Esophagus muscularis mucosa (tissue), 4 donors: ENCODE results near the gene PEX11G. TPM values are rescaled to one million over a fixed set of nuclear protein-coding genes. Genes with fewer than 3 reads are reported as not detected.

Experiments
- DNase-seq: peaks from one replicate; pipeline ENCODE4 v3.0.0-alpha.2; 2017; ENCODE audit errors: extremely low spot score
- H3K27ac ChIP-seq, 4 donors: fragments of 200-600 bp; sonication (generic); replicated peaks in 1 of 4; 1 replicate in 3 of 4; 2 replicates in 1 of 4; pipeline ENCODE4 v1.5.1; 2016 to 2019; ENCODE audit warnings: mild to moderate bottlenecking in 1 of 4
- H3K27me3 ChIP-seq, 4 donors: fragments of 200-600 bp; sonication (generic); one replicate each; pipeline versions ENCODE4 v1.5.1 to v1.6.0; 2016 to 2019
- H3K36me3 ChIP-seq, 4 donors: fragments of 200-600 bp; sonication (generic); one replicate each; pipeline ENCODE4 v1.5.1; 2016 to 2019
- H3K4me1 ChIP-seq, 4 donors: fragments of 200-600 bp; sonication (generic); one replicate each; pipeline ENCODE4 v1.5.1; 2016 to 2019
- H3K4me3 ChIP-seq, 4 donors: fragments of 200-600 bp; sonication (generic); 1 replicate in 2 of 4; 2 replicates in 2 of 4; pipeline ENCODE4 v1.5.1; 2016 to 2019; ENCODE audit warnings: mild to moderate bottlenecking in 4 of 4, moderate library complexity in 1 of 4
- H3K9me3 ChIP-seq, 4 donors: fragments of 200-600 bp; sonication (generic); 1 replicate in 3 of 4; 2 replicates in 1 of 4; pipeline ENCODE4 v1.5.1; 2016 to 2019
- EP300 ChIP-seq: sonication (generic); formaldehyde crosslinking; IDR thresholded peaks from one replicate; pipeline ENCODE4 v1.6.1; 2017; ENCODE audit warnings: antibody characterized with exemption
- POLR2A ChIP-seq: fragments of 450-650 bp; IDR thresholded peaks from one replicate; pipeline ENCODE4 v1.6.1; 2017; ENCODE audit warnings: antibody characterized with exemption, moderate library complexity, mild to moderate bottlenecking, low read depth
- POLR2AphosphoS5 ChIP-seq, 2 donors: sonication (generic); formaldehyde crosslinking; IDR thresholded peaks; one replicate each; pipeline ENCODE4 v1.6.1; 2017; ENCODE audit warnings: antibody characterized with exemption in 2 of 2
- WGBS: methylation state at CpG from one replicate; pipeline ENCODE4 v1.1.5; 2018; 5-methylcytosine and 5-hydroxymethylcytosine counted together
- intact Hi-C: fragments of 100-400 bp; cut with DNase I; formaldehyde crosslinking; loops from one replicate; pipeline ENCODE4 v1.15.1; 2023
- total RNA-seq, 4 donors: library from RNA; depleted of rRNA; stranded (reverse); fragments of >200 nt; gene quantifications; one replicate each; pipeline versions ENCODE4 v1.1.0 to v1.2.1, GENCODE V29; 2016
- TF ChIP-seq, protein P1 (sequence below), 3 experiments: fragments of 200-600 bp in 2 of 3; fragments of 450-650 bp in 1 of 3; sonication (generic) in 2 of 3; IDR thresholded peaks; one replicate each; pipeline ENCODE4 v1.5.1; 2017 to 2019; ENCODE audit warnings: antibody characterized with exemption in 3 of 3, mild to moderate bottlenecking in 2 of 3, moderate library complexity in 1 of 3

PEX11G gene
- total RNA-seq, 4 donors from 2014 or later, result 1.7 to 5.3 (median 3.7) TPM

DNA sequence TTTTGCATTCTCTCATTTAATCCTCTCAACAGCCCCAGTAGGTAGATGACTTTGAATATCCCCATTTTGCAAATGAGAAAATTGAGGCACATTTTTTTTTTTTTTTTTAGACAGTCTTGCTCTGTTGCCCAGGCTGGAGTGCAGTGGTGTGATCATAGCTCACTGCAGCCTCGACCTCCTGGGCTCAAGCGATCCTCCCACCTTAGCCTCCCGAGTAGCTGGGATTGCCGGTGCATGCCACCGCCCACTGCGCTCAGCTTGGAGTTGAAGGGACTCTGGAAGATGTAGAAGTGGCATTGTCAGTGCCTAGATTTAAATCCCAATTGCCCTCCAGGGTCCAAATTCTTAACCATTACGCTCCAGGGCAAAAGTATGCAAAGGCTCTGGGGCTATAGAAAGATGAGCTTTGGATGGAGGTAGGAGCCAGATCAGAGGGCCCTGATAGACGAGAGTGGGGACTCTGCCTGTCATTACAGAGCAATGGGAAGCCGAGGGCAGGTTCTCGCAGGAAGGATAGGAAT is 32.8 kb upstream of the PEX11G start:
- peaks cover 21 to 62% (median 46%) of the 10 kb centered on the region in 4 donors for H3K4me1 ChIP-seq
- DNase-seq, result no peak
- peak overlapping the region; percentile 70 to 95 (median 83) for H3K4me3 ChIP-seq
- H3K27ac ChIP-seq, result peak overlapping the region; percentile 66 to 80 (median 72)
- intact Hi-C loops, result loop anchor here (5.0 kb wide), 1 partner anchor 34 kb away; the partner anchor contains the start of gene PEX11G
- peaks cover 19 to 47% (median 40%) of the 10 kb centered on the region in 4 donors for H3K36me3 ChIP-seq
- 54% methylated on average over 10 of the region's 10 CpGs for WGBS
- no peaks in the 10 kb centered on the region for H3K9me3 ChIP-seq
- TF ChIP-seq, protein P1, sequence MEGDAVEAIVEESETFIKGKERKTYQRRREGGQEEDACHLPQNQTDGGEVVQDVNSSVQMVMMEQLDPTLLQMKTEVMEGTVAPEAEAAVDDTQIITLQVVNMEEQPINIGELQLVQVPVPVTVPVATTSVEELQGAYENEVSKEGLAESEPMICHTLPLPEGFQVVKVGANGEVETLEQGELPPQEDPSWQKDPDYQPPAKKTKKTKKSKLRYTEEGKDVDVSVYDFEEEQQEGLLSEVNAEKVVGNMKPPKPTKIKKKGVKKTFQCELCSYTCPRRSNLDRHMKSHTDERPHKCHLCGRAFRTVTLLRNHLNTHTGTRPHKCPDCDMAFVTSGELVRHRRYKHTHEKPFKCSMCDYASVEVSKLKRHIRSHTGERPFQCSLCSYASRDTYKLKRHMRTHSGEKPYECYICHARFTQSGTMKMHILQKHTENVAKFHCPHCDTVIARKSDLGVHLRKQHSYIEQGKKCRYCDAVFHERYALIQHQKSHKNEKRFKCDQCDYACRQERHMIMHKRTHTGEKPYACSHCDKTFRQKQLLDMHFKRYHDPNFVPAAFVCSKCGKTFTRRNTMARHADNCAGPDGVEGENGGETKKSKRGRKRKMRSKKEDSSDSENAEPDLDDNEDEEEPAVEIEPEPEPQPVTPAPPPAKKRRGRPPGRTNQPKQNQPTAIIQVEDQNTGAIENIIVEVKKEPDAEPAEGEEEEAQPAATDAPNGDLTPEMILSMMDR (IDR thresholded peaks at IDR 0.05), result no peak
- TF ChIP-seq EP300 (no peak), POLR2AphosphoS5 (IDR thresholded peaks at IDR 0.05) (no peak)
- H3K27me3 ChIP-seq, result no peaks in the 10 kb centered on the region

DNA sequence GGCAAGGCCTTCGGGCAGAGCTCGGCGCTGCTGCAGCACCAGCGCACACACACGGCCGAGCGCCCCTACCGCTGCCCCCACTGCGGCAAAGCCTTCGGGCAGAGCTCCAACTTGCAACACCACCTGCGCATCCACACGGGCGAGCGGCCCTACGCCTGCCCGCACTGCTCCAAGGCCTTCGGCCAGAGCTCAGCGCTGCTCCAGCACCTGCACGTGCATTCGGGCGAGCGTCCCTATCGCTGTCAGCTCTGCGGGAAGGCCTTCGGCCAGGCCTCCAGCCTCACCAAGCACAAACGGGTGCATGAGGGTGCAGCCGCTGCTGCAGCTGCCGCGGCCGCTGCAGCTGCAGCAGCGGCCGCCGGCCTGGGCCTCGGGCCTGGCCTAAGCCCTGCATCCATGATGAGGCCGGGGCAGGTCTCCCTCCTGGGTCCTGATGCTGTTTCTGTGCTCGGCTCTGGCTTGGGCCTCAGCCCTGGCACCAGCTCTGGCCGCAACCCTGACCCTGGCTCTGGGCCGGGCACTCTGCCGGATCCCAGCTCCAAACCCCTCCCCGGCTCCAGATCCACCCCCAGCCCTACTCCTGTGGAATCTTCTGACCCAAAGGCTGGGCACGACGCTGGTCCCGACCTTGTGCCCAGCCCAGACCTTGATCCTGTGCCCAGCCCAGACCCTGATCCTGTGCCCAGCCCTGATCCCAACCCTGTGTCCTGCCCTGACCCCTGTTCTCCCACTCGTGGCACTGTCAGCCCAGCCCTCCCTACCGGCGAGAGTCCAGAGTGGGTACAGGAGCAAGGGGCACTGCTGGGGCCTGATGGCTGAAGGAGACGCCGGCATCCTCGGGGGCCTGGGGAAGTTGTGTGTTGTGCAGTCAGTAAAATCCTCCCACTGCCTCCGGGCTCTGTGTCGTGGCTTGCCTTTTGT is 31.6 kb upstream of the PEX11G start:
- H3K36me3 ChIP-seq, result peaks cover 13 to 34% (median 28%) of the 10 kb centered on the region in 4 donors
- no peaks in the 10 kb centered on the region for H3K27me3 ChIP-seq
- TF ChIP-seq, protein P1 (IDR thresholded peaks at IDR 0.05), result no peak
- TF ChIP-seq POLR2AphosphoS5 (IDR thresholded peaks at IDR 0.05) (no peak), POLR2A (no peak), EP300 (no peak)
- H3K4me3 ChIP-seq, result no peak overlapping the region
- no peak for DNase-seq
- intact Hi-C loops, result loop anchor here (5.0 kb wide), 1 partner anchor 33 kb away; the partner anchor contains the start of gene PEX11G
- peaks cover 26 to 61% (median 52%) of the 10 kb centered on the region in 4 donors for H3K4me1 ChIP-seq
- 93% methylated on average over 39 of the region's 51 CpGs for WGBS
- no peaks in the 10 kb centered on the region for H3K9me3 ChIP-seq
- peak overlapping the region in 1 of 4 donors; percentile 30 for H3K27ac ChIP-seq

DNA sequence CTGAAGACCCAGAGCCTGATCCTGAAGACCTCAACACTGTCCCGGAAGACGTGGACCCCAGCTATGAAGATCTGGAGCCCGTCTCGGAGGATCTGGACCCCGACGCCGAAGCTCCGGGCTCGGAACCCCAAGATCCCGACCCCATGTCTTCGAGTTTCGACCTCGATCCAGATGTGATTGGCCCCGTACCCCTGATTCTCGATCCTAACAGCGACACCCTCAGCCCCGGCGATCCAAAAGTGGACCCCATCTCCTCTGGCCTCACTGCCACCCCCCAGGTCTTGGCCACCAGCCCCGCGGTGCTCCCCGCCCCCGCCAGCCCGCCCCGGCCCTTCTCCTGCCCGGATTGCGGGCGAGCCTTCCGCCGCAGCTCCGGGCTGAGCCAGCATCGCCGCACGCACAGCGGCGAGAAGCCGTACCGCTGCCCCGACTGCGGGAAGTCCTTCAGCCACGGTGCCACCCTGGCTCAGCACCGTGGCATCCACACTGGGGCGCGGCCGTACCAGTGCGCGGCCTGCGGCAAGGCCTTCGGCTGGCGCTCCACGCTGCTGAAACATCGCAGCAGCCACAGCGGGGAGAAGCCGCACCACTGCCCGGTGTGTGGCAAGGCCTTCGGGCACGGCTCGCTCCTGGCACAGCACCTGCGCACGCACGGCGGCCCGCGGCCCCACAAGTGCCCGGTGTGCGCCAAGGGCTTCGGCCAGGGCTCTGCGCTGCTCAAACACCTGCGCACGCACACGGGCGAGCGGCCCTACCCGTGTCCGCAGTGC is 30.7 kb upstream of the PEX11G start:
- no peaks in the 10 kb centered on the region for H3K9me3 ChIP-seq
- no peak for DNase-seq
- peaks cover 11 to 27% (median 21%) of the 10 kb centered on the region in 4 donors for H3K36me3 ChIP-seq
- WGBS, result 96% methylated on average over 46 of the region's 74 CpGs
- H3K27ac ChIP-seq, result no peak overlapping the region
- peaks cover 35 to 63% (median 60%) of the 10 kb centered on the region in 4 donors for H3K4me1 ChIP-seq
- no peaks in the 10 kb centered on the region for H3K27me3 ChIP-seq
- intact Hi-C loops, result loop anchor here (5.0 kb wide), 2 partner anchors 32 to 122 kb away; partner anchors contain the start of gene PEX11G
- no peak for TF ChIP-seq POLR2AphosphoS5 (IDR thresholded peaks at IDR 0.05)
- TF ChIP-seq EP300, result no peak
- TF ChIP-seq, protein P1 (IDR thresholded peaks at IDR 0.05), result no peak
- TF ChIP-seq POLR2A, result no peak
- no peak overlapping the region for H3K4me3 ChIP-seq

DNA sequence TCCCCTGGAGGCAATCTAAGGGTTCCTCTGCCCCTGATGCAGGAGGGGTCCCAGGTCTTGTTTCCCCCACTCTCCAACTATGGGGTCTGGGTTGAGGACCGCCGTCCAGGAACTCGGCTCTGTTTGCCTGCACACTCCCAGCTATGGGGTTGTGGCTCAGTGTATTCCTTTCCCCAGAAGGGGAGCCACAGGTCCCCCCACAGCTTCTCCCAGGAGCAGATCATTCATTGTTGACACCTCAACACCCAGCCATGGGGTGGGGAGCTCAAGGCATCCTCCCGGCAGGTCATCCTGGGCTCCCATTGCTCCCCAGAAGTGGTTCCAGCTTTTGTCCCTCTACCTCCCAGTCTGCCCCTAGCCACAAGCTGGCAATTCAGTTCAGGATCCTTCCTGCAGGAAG is 28.0 kb upstream of the PEX11G start:
- H3K36me3 ChIP-seq, result peaks cover 11 to 22% (median 18%) of the 10 kb centered on the region in 4 donors
- peak overlapping the region; percentile 77 to 91 (median 81) for H3K4me3 ChIP-seq
- no peaks in the 10 kb centered on the region for H3K27me3 ChIP-seq
- intact Hi-C loops, result loop anchor here (5.0 kb wide), 1 partner anchor 120 kb away; no protein-coding TSS in a partner anchor
- no peaks in the 10 kb centered on the region for H3K9me3 ChIP-seq
- DNase-seq, result no peak
- H3K27ac ChIP-seq, result peak overlapping the region; percentile 88 to 93 (median 90)
- 47% methylated on average over 4 of the region's 4 CpGs for WGBS
- H3K4me1 ChIP-seq, result peaks cover 24 to 44% (median 43%) of the 10 kb centered on the region in 4 donors
- TF ChIP-seq EP300, result no peak
- no peak for TF ChIP-seq POLR2A
- TF ChIP-seq, protein P1 (IDR thresholded peaks at IDR 0.05), result no peak
- no peak for TF ChIP-seq POLR2AphosphoS5 (IDR thresholded peaks at IDR 0.05)
